Measurements from ENCODE around the gene SSBP4. TPM values are rescaled to one million over a fixed set of nuclear protein-coding genes. Genes with fewer than 3 reads are reported as not detected.
"Not testable (repeated sequence)": the region's sequence is repeated elsewhere in the genome, so short reads cannot be mapped to it uniquely, and the experiment has no call there.

Gene SSBP4
- total RNA-seq, 1 donor from 2014 or later: 84.3 TPM

DNA sequence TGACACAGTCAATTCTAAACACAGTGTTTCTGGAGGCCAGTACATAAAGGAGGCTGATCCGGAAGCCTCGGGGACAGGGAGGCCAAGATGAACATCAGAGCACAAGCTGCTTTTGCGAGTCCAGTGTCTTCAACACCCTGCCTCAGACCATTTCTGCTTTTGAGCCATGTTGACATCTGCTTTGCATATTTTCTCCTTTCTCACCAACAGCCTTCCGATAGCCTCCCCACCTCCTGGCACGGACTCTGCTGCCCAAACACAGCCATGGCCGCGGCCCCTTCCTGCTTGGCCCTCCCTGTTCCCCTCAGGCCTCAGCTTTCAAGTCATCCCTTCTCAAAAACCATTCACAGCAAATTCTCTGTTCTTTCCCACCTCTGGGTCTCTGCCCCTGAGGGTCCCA is 25.4 kb upstream of the SSBP4 start:
- no peak for DNase-seq (ENCODE audit: low read depth, low spot score)

DNA sequence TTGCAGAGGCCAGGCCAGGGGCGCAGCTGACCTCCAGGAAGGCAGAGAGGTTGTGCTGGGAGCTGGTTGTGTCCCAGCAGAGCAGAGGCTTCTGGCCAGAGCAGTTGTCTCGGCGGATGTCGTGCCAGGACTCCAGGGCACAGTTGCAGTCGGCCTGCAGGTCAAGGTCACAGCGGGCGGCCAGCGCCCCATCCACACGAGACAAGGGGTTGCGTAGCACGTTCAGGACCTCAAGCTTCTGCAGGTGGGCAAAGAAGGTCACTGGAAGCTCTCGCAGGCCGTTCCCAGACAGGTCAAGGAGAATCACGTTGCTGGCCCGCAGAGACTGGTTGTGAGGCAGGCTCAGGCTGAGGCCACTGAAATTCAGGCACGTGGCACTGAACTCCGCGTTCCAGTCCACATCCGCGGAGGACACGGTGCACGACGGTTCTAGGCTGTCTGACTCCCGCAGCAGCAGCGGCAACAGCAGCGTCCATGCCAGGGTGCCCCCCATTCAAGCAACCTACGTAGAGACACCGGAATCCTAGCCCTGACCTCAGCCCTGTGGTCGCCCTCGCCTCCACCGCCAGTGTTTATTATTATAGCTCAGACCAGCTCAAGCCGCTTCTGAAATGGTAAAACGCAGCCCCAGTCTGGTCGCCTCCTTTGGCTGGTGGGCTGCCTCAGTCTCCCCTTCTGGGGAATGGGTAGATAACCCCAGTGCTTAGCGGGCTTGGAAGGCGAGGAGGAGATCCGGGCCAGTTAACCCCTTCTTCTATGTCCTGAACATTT is 22.5 kb upstream of the SSBP4 start:
- no peak for DNase-seq (ENCODE audit: low read depth, low spot score)

DNA sequence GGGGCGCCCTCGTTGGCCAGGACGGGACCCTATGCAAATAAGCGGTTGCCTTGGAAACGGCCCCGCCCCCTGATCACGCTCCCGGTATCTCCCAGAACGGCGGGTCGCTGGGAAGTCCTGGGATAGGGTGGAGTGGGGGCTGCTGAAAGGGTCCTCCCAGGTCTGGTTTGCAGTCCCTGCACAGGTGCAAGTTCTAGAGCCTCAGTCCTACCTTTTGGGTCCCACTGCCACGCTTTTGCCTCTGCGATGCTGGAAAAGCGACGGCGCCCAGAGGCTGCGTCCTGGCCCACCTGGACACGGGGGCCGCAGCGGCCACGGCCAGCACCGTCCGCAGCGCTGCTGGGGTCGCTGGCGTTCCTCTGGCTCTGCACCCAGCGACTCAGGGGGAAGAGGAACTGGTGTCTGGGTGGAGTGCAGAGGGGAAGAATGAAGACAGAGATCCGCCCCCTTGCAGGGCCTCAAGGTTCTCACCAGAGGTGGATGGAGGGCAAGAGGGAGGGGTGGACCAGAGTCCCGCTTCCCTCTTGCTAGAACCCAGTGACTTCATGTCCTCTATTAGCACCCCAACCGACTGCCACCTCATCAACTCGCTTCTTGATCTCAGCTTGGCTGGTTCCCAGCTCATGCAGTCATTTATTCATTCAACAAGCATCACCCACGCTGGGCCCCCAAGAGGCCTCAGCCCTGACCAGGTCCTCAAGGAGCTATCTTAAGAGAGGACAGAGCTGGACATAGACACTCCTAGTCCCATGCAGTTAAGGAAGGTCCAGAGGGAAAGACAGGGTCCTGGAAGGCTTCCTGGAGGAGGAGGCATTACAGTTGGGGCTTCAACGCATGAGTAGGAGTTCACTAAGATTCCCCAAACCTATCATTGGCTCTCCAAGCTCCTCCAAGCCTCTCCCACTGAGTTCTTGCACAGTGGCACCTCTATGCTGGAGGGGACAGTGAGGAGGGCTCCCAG is 21.7 kb upstream of the SSBP4 start, which contains the start of gene LRRC25:
Gene LRRC25 (minus strand): TSS at position 381 of the 961 bp plus-strand sequence. CDS start 659 bp downstream, outside the sequence.
- DNase-seq (ENCODE audit: low read depth, low spot score): no peak

DNA sequence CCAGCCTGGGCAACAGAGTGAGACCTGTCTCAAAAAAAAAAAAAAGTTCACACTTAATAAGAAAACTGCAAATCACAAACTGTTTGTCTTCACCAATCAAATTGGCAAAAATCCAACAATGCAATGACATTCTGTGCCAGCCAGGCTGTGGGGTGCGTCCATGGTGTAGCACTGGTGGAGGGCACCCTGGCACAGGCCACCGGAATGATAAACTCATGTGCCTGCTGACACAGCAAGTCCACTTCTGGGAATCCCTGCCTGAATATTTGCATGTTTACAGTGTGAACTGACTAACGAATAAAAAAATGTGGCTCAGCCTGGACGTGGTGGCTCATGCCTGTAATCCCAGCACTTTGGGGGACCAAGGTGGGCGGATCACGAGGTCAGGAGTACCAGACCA is 20.2 kb upstream of the SSBP4 start:
- no peak for DNase-seq (ENCODE audit: low read depth, low spot score)

DNA sequence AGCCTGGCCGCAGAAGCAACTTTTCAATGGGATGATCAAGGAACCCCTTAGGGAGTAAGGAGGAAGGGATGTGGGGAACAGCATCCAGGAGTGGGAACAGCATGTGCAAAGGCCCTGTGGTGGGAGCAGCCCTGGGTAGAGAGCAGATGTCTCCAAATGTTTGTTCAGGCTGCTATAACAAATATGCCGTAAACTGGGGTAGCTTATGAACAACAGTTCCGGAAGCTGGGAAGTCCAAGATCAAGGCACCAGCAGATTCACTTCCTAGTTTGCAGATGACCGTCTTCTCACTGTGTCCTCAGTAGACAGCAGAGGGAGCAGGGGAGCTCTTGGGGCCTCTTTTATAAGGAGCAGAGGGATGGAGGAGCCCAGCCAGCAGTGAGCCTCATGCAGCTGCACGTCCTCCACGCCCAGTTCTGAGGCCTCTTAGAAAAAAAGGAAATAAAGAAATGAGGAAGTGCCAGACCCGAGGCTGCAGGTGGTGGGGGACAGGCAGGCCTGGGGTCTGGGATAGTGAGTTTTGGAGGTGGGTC is 17.6 kb upstream of the SSBP4 start:
- no peak for DNase-seq (ENCODE audit: low read depth, low spot score)

DNA sequence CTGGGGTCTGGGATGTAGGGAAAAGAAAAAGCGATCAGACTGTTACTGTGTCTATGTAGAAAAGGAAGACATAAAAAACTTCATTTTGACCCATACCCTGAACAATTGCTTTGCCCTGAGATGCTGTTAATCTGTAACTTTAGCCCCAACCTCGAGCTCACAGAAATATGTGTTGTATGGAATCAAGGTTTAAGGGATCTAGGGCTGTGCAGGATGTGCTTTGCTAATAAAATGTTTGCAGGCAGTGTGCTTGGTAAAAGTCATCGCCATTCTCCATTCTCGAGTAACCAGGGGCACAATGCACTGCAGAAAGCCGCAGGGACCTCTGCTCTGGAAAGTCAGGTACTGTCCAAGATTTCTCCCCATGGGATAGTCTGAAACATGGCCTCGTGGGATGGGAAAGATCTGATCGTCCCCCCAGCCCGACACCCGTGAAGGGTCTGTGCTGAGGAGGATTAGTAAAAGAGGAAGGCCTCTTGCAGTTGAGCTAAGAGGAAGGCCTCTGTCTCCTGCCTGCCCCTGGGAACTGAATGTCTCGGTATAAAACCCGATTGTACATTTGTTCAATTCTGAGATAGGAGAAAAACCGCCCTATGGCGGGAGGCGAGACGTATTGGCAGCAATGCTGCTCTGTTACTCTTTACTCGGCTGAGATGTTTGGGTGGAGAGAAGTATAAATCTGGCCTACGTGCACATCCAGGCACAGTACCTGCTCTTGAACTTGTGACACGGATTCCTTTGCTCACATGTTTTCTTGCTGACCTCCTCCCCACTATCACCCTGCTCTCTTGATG is 16.5 kb upstream of the SSBP4 start:
- not testable (repeated sequence) for DNase-seq (ENCODE audit: low read depth, low spot score)

DNA sequence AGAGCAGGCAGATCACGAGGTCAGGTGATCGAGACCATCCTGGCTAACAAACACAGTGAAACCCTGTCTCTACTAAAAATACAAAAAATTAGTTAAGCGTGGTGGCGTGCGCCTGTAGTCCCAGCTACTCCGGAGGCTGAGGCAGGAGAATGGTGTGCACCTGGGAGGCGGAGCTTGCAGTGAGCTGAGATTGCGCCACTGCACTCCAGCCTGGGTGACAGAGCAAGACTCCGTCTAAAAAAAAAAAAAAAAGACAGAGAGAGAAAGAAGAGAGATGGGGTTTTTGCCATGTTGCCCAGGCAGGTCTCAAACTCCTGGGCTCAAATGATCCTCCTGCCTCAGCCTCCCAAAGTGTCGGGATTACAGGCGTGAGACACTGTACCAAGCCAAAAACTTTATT is 13.4 kb upstream of the SSBP4 start:
- DNase-seq (ENCODE audit: low read depth, low spot score): not testable (repeated sequence)

DNA sequence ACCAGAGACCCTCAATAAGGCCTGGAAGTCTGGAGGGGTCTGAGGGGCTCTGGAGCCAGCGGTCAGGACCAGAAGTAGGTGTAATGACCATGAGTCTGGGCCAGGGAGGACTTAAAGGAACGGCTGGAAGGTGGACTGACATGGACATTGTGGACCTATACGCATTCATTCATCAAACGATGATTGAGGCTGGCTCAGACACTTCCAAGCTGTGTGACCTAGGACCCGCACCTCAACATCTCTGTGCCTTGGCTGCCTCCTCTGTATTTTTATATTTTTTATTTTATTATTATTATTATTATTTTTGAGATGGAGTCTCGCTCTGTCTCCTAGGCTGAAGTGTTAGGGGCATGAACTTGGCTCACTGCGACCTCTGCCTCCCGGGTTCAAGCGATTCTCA is 12.4 kb upstream of the SSBP4 start:
- DNase-seq (ENCODE audit: low read depth, low spot score): no peak

DNA sequence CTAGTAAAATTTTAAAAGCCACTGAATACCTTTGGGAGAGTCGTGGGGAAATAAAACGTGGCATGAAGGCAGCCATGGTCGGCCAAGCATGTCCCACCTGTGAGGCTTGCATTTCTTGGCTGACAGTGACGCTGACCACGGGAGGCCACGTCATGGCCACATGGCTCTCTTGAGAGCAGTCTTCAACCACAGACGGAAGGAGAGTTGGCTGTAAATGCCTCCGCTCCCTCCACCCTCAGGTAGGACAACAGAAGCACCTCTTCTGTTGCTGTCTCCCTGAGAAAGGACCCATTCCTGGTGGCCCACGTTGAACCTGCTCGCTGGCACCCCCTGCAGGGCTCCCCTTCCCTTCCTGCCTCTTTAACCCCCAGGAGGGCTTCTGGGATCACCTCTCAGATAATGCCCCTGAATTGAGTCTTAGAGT is 11.1 kb upstream of the SSBP4 start:
- no peak for DNase-seq (ENCODE audit: low read depth, low spot score)

DNA sequence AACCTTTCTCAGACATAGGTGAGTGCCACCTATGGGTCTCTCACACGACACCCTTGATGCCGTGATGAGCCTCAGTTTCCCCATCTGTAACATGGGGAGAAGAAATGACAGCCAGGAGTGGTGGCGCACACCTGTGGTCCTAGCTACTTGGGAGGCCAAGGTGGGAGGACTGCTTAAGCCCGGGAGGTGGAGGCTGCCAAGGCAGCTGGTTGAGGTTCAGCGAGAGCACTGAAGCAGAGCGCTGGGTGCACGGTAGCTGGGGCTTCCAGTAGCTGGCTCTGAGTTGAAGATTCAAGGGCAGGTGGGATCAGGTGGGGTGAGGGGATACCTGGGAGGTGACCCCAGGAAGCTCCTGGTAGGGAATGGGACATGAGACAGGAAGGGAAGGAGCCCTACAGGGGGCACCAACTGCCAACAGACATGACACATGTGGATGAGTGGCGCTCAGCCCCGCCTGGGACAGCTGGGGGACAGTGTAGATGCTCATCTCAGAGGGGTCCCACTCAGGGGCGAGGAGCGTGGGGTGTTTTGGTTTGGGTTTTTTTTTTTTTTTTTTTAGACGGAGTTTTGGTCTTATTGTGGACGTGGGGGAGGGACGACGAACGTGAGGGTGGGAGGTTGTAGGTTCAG is 6.5 kb upstream of the SSBP4 start:
- DNase-seq (ENCODE audit: low read depth, low spot score): no peak

DNA sequence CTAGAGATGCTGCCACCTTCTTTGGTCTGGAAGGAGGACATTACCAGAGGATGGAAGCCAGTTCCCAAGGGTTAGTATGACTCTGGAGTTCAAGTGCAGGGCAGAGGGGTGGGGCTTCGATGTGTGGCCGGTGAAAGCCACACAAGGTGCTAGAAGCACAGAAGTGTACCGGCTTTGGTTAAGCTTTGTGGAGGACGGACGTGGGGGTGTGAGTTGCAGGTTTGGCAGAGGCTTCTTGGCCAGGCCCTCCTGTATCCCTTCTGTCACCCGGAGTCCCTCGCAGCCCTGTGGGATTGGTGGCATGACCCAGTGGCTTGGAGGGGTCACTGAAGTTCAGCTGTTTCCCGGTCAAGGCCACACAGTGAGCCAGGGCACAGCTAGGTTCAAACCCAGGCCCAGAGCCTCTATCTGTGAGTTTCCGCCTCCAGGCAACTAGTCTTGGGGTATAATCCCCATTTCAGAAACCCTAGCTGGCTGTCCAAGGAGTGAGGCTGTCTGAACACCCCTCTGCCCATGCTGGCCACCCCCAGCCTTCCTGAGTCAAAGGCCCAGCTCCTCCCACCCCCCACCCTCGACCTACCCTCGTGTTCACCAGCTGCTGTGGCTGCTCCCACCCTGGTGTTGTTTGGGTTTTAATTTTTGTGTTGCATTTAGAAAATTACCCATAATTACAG is 4.6 kb upstream of the SSBP4 start:
- no peak for DNase-seq (ENCODE audit: low read depth, low spot score)

DNA sequence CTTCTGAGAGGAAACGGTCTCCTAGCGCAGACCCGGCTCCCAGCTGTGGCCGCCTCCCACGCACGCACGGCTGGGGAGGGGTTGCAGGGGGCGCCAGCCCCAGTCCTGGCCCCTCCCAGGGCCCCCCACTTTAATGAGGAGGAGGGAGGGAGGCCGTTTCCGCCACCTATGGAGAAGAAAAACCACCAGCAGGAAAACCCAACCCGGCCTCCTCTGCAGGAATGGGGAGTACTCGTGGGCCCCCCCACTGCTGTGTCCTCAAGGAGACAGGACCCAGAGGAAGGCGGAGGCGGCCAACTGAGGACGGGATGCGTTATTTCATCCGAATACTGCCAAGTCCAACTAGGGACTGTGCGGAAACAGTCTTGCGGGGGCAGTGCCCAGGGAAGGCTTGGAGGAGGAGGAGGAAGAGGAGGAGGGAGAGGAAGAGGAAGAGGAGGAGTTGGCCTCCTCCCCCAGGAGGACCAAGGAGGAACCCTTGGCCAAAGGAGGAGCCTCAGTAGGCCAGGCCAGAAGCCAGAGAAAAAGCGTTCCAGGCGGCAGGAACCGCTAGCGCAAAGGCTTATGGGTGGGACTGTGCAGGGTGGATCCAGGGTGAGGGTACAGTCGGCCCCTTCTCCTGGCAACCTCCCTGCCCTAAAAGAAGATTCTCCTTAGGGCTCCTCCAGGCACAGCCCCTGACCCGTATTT is 3.9 kb upstream of the SSBP4 start:
- no peak for DNase-seq (ENCODE audit: low read depth, low spot score)

DNA sequence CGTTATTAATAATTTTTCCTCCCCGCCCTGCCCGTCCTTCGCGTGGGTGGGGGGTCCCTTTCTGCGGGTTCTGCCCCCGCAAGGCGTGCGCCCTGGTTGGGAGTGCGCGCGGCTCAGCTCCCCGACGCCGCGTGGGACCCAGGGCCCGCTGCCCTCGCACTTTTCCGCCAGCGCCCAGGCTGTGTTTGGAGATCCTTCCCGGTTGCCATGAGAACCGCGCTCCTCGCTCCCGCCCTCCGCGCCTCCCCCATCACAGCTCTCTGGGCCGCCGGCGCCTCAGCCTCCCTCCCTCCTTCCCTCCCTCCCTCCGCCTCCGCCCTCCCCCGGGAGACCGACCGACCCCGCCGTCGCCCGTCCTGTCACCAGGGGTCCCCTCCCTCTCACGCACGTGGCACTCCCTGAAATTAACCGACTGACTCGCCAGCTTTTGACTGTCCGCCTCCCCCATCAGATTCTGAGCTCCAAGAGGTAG is 2.4 kb upstream of the SSBP4 start:
- no peak for DNase-seq (ENCODE audit: low read depth, low spot score)

DNA sequence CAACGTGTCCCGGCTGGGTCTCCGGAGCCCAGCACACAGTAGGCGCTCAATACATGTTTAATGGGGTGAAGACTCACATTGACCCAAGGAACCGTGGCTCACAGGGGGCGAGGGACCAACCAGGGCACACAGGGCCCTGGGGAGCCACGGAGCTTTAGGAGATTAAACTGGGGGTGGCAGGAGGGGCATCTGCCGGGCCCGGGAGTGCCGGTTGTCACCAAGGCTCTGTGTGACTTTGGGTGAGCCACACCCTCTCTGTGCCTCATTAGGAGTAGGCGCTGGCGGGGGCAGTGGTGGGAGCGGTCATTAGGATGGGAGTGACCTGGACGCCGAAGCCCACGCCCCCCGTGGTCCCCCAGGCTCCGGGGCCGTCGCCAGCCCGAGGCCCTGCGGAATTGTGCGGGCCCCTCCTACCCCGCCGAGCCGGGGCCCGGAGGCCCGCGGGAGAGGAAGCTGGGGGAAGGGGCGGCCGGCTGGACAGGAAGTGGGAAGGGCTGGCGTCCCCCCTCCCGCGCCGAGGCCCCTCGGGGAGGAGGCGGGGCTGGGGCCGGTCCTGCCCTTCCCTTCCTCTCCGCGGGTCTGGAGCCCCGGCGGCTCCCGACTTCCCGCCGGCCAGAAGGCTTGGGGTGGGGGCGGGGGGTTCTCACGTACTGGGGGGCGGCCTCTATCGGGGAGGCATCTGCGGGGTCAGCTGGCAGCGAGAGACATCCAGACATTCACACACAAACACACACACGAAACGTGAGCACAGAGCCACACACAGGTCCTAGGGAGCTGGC is 1.8 kb upstream of the SSBP4 start:
- no peak for DNase-seq (ENCODE audit: low read depth, low spot score)

DNA sequence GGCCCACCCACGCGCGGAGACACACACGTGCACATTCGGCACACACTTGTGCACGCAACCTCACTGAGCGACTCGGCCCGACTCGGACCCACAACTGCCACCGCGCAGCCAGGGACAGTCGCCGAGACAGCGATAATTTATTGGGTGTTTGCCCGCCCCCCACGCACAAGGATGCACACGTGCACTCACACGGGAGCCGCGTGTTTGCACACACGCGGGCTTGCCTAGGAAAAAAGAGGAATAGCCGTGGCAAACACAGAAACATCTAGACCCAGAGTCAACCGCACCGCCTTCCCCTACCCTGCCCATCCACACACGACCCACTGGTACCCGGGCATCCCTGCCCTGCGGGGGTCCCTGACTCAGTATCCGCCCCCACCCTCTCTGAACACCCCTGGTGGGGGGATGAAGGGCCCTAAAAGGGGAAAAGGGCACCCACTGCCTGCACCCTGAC is 1.1 kb upstream of the SSBP4 start:
- DNase-seq (ENCODE audit: low read depth, low spot score): no peak

DNA sequence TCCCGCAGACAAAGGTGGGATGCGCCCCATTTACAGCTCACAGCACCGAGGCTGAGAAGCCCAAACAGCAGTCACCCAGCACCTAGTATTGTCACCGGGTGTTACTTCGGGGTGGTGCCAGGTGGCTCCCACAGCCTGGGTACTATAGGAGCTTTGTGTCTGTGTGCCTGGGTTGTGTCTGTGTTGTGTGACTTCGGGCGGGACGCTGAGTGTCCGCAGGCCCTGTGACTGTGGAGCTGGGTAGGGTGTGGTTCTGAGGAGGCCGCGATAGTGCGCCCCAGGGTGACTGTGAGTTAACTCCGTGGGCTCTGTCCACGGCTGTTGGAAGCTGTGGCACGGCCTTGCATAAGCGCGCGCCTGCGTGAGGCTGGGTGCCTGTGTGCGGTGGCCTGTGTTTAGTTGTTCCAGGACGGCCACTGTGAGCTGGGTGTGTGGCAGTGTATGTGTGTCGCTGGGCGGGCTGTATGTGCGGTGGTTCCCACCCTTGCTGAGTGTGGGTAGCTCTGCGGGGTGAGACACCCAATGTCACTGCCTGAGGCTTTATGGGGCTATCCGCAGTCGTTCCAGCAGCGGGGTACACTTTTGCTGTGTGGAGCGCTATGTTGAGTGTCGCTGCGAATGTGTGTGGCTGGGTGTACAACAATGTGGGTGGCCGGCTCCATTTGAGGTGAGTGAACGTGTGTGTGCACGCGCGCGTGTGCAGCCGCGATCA is 559 bp upstream of the SSBP4 start:
- no peak for DNase-seq (ENCODE audit: low read depth, low spot score)

DNA sequence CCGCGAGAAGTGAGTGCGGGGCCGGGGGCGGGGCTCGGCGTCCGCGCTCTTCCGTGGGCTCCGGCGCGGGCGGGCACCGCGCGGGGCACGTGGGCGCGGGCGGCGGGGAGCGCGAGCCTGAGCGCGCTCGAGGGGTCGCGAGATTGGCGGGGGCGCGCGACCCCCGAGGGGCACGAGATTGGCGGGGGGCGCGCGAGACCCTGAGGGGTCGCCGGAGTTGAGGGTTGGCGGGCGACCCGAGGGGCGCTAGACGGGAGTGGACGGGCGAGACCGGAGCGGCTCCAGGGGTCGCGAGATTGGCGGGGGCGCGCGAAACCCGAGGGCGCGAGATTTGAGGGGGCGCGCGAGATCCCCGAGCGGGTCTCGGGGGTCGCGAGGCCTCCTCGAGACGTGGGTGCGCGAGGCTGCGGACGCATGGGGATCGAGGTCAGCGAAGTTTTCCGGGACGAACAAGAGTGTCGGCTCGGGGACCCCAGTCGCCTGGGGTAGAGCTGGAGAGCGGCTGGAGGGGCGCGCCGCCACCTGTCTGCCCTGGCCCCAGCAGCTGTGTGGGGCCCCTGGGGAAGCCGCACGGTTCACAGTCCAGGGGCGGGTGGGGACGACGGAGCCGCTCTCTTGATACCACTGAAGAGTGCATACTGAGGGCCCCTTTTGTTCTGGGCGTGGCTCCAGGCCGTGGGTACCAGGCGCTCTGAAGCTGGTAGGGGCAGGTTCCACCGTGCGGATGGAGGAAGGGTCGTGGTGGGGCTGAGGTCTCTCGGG is 682 bp downstream of the SSBP4 start:
- DNase-seq (ENCODE audit: low read depth, low spot score): no peak
